ENCODE measurements around the gene GSK3A.

Gene GSK3A

GRCh38 chr19:42248270-42249148, 6.1 kb upstream of the GSK3A start:
- peaks cover 43% of the 10 kb centered on the region for H3K36me3 ChIP-seq (ENCODE audit: insufficient read depth, insufficient read length, low read length)
- no peak for DNase-seq (ENCODE audit: low read depth, low spot score)
- peaks cover 27% of the 10 kb centered on the region for H3K4me1 ChIP-seq (ENCODE audit: insufficient read depth, insufficient read length)
- H3K9me3 ChIP-seq (ENCODE audit: insufficient read depth, low read length): no peaks in the 10 kb centered on the region
- no peak overlapping the region for H3K4me3 ChIP-seq (ENCODE audit: insufficient read length, low read depth)
- H3K9ac ChIP-seq (ENCODE audit: insufficient read length, low read depth): no peak overlapping the region
- no peaks in the 10 kb centered on the region for H3K27me3 ChIP-seq (ENCODE audit: insufficient read depth, insufficient read length)
- no peak for TF ChIP-seq YY1 (IDR thresholded peaks at IDR 0.05; ENCODE audit: insufficient read depth, insufficient read length)
- TF ChIP-seq ZNF274 (IDR thresholded peaks at IDR 0.05; ENCODE audit: low read depth, low read length): no peak
- TF ChIP-seq SUZ12 (IDR thresholded peaks at IDR 0.05; ENCODE audit: extremely low read depth, insufficient read depth, insufficient read length): no peak

GRCh38 chr19:42247640-42248199, 5.3 kb upstream of the GSK3A start:
- no peaks in the 10 kb centered on the region for H3K9me3 ChIP-seq (ENCODE audit: insufficient read depth, low read length)
- H3K36me3 ChIP-seq (ENCODE audit: insufficient read depth, insufficient read length, low read length): peaks cover 42% of the 10 kb centered on the region
- TF ChIP-seq ZNF274 (IDR thresholded peaks at IDR 0.05; ENCODE audit: low read depth, low read length): no peak
- TF ChIP-seq YY1 (IDR thresholded peaks at IDR 0.05; ENCODE audit: insufficient read depth, insufficient read length): no peak
- TF ChIP-seq SUZ12 (IDR thresholded peaks at IDR 0.05; ENCODE audit: extremely low read depth, insufficient read depth, insufficient read length): no peak
- H3K27me3 ChIP-seq (ENCODE audit: insufficient read depth, insufficient read length): no peaks in the 10 kb centered on the region
- DNase-seq (ENCODE audit: low read depth, low spot score): no peak
- no peak overlapping the region for H3K4me3 ChIP-seq (ENCODE audit: insufficient read length, low read depth)
- peaks cover 25% of the 10 kb centered on the region for H3K4me1 ChIP-seq (ENCODE audit: insufficient read depth, insufficient read length)
- H3K9ac ChIP-seq (ENCODE audit: insufficient read length, low read depth): no peak overlapping the region

- no peak for DNase-seq (ENCODE audit: low read depth, low spot score)
- H3K36me3 ChIP-seq (ENCODE audit: insufficient read depth, insufficient read length, low read length): peaks cover 41% of the 10 kb centered on the region
- no peak overlapping the region for H3K9ac ChIP-seq (ENCODE audit: insufficient read length, low read depth)
- H3K4me1 ChIP-seq (ENCODE audit: insufficient read depth, insufficient read length): peaks cover 21% of the 10 kb centered on the region
- H3K9me3 ChIP-seq (ENCODE audit: insufficient read depth, low read length): no peaks in the 10 kb centered on the region
- H3K27me3 ChIP-seq (ENCODE audit: insufficient read depth, insufficient read length): no peaks in the 10 kb centered on the region
- H3K4me3 ChIP-seq (ENCODE audit: insufficient read length, low read depth): no peak overlapping the region
- no peak for TF ChIP-seq ZNF274 (IDR thresholded peaks at IDR 0.05; ENCODE audit: low read depth, low read length)
- TF ChIP-seq SUZ12 (IDR thresholded peaks at IDR 0.05; ENCODE audit: extremely low read depth, insufficient read depth, insufficient read length): no peak
- TF ChIP-seq YY1 (IDR thresholded peaks at IDR 0.05; ENCODE audit: insufficient read depth, insufficient read length): no peak
Observed at GRCh38 chr19:42246922-42247639, 4.7 kb upstream of the GSK3A start.

- TF ChIP-seq SUZ12 (IDR thresholded peaks at IDR 0.05; ENCODE audit: extremely low read depth, insufficient read depth, insufficient read length): no peak
- TF ChIP-seq ZNF274 (IDR thresholded peaks at IDR 0.05; ENCODE audit: low read depth, low read length): no peak
- TF ChIP-seq YY1 (IDR thresholded peaks at IDR 0.05; ENCODE audit: insufficient read depth, insufficient read length): no peak
- no peak overlapping the region for H3K4me3 ChIP-seq (ENCODE audit: insufficient read length, low read depth)
- peaks cover 14% of the 10 kb centered on the region for H3K4me1 ChIP-seq (ENCODE audit: insufficient read depth, insufficient read length)
- no peak for DNase-seq (ENCODE audit: low read depth, low spot score)
- H3K27me3 ChIP-seq (ENCODE audit: insufficient read depth, insufficient read length): no peaks in the 10 kb centered on the region
- H3K9me3 ChIP-seq (ENCODE audit: insufficient read depth, low read length): no peaks in the 10 kb centered on the region
- H3K36me3 ChIP-seq (ENCODE audit: insufficient read depth, insufficient read length, low read length): peaks cover 37% of the 10 kb centered on the region
- no peak overlapping the region for H3K9ac ChIP-seq (ENCODE audit: insufficient read length, low read depth)
Observed at GRCh38 chr19:42246143-42246921, 3.9 kb upstream of the GSK3A start.

GRCh38 chr19:42245231-42245630, 2.8 kb upstream of the GSK3A start:
- H3K27me3 ChIP-seq (ENCODE audit: insufficient read depth, insufficient read length): no peaks in the 10 kb centered on the region
- H3K9ac ChIP-seq (ENCODE audit: insufficient read length, low read depth): peak overlapping the region; percentile 3
- no peak for DNase-seq (ENCODE audit: low read depth, low spot score)
- no peak overlapping the region for H3K4me3 ChIP-seq (ENCODE audit: insufficient read length, low read depth)
- no peaks in the 10 kb centered on the region for H3K9me3 ChIP-seq (ENCODE audit: insufficient read depth, low read length)
- H3K36me3 ChIP-seq (ENCODE audit: insufficient read depth, insufficient read length, low read length): peaks cover 37% of the 10 kb centered on the region
- peaks cover 9% of the 10 kb centered on the region for H3K4me1 ChIP-seq (ENCODE audit: insufficient read depth, insufficient read length)
- TF ChIP-seq YY1 (IDR thresholded peaks at IDR 0.05; ENCODE audit: insufficient read depth, insufficient read length): no peak
- TF ChIP-seq SUZ12 (IDR thresholded peaks at IDR 0.05; ENCODE audit: extremely low read depth, insufficient read depth, insufficient read length): no peak
- no peak for TF ChIP-seq ZNF274 (IDR thresholded peaks at IDR 0.05; ENCODE audit: low read depth, low read length)

GRCh38 chr19:42244347-42245220, 2.2 kb upstream of the GSK3A start:
- Histone ChIP-seq H3K27me3 (ENCODE audit: insufficient read depth, insufficient read length) (no peaks in the 10 kb centered on the region), H3K9me3 (ENCODE audit: insufficient read depth, low read length) (no peaks in the 10 kb centered on the region), H3K36me3 (ENCODE audit: insufficient read depth, insufficient read length, low read length) (peaks cover 37% of the 10 kb centered on the region), H3K9ac (ENCODE audit: insufficient read length, low read depth) (peak overlapping the region; percentile 45), H3K4me3 (ENCODE audit: insufficient read length, low read depth) (peak overlapping the region; percentile 69), H3K4me1 (ENCODE audit: insufficient read depth, insufficient read length) (peaks cover 6% of the 10 kb centered on the region)
- DNase-seq (ENCODE audit: low read depth, low spot score): peak; percentile 88
- TF ChIP-seq ZNF274 (IDR thresholded peaks at IDR 0.05; ENCODE audit: low read depth, low read length) (no peak), YY1 (IDR thresholded peaks at IDR 0.05; ENCODE audit: insufficient read depth, insufficient read length) (no peak), SUZ12 (IDR thresholded peaks at IDR 0.05; ENCODE audit: extremely low read depth, insufficient read depth, insufficient read length) (no peak)
